ENCODE measurements around the gene CENPM.

CENPM gene

DNA sequence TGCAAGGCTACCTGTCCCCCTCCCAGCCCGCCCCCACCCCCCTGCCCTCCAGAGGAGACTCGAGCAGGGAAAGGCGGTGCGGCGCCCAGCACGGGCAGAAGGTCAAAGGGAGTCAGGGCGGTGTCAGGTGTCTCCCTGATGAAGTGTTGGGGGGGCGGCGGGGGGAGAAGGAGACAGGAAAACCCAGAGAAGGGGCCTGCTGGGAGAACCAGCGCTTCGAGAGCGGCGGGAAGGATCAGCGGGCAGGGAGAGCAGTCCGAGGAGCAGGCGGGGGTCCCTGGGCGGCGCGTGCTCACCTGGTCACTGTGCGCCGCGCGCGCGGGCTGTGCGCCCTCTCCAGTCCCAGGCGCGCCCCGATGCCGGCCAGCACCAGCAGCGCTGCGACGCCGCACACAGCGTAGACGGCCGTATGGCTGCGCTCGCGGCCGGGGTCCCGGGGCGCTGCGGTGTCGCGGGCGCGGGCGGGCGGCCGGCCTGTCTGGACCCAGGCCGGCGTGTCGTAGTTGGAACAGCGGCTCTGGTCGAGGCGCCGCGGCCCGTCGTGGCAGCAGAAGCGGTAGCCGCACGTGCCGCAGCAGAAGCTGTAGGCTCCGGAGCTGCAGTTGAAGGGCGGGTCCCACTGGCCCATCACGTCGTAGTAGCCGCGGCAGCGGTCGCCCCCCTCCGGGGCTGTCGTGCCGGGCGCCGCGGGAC lies 33.0 kb downstream of the CENPM start:
- DNase-seq (ENCODE audit: low read depth): no peak

- no peak for DNase-seq (ENCODE audit: low read depth)
Measured at GRCh38 chr22:41913040-41913719, 33.8 kb downstream of the CENPM start.

DNA sequence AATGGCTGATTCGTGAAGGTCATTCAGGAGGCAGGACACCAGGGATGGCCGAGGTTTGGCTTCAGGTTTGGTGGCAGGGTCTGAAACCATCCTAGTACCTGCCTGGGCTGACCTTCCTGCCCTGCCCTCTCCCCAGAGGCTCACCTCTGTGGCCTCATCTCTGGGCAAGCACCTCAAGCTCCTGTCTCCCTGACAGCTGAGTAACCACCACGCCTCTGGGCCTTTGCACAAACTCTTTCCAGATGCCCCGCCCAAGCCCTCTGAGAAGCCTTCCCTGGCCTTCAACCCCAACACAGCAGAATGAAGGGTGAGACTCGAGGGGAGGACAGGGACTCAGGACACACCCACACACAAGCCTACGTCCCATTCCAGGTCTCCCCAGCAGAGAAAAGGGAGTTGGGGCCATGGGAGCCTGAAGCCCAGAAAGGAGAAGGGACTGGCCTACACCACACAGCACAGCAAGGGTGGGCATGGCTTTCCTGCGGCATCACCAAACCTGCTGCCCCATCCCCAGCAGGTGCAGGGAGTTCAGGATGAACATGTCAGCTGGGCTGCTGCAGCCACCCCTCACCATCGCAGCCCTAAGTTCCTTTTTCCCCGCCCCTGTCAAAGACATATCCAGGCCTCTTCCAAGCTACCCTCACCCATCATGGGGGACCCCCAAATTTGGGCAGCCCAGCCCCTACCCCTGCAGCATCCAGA lies 34.5 kb downstream of the CENPM start:
- DNase-seq (ENCODE audit: low read depth): no peak

- no peak for DNase-seq (ENCODE audit: low read depth)
Measured at GRCh38 chr22:41911001-41911611, 35.8 kb downstream of the CENPM start.

GRCh38 chr22:41910050-41911000 lies 36.6 kb downstream of the CENPM start:
- DNase-seq (ENCODE audit: low read depth): peak; percentile 42

DNA sequence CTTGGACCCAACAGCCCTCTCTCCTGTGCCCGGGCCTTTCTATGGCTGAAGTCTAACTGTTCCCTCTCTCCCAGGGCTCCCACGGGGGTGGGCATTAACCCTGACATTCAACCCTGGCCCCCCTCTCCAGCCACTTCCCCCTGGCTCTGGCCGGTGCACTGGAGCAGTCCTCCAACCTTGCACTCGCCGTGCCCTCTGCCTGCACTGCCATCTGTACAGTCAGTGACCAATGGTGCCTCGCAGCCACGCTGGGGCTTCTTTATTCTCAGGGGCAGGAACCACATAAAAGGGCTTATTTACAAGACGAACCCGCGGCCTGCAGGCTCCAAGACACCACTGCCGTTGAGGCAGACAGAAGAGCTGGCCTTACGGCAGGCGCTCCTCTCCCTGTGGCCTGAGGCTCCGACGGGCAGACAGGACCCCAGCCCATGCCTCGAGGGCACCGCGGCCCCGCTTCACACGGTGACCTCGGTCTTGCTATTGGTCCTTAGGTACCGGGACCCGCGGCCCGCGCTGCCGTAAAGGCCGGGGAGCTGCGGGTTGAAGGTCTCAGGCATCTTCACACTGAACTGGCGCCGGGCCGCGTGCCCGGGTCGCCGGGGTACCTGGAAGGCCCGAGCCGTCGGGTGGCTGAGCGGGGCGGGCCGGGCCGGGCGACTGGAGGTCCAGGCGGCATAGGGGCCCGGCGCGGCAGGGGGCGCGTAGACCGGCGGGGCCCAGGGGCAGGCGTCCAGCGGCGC lies 37.5 kb downstream of the CENPM start:
- DNase-seq (ENCODE audit: low read depth): no peak

DNA sequence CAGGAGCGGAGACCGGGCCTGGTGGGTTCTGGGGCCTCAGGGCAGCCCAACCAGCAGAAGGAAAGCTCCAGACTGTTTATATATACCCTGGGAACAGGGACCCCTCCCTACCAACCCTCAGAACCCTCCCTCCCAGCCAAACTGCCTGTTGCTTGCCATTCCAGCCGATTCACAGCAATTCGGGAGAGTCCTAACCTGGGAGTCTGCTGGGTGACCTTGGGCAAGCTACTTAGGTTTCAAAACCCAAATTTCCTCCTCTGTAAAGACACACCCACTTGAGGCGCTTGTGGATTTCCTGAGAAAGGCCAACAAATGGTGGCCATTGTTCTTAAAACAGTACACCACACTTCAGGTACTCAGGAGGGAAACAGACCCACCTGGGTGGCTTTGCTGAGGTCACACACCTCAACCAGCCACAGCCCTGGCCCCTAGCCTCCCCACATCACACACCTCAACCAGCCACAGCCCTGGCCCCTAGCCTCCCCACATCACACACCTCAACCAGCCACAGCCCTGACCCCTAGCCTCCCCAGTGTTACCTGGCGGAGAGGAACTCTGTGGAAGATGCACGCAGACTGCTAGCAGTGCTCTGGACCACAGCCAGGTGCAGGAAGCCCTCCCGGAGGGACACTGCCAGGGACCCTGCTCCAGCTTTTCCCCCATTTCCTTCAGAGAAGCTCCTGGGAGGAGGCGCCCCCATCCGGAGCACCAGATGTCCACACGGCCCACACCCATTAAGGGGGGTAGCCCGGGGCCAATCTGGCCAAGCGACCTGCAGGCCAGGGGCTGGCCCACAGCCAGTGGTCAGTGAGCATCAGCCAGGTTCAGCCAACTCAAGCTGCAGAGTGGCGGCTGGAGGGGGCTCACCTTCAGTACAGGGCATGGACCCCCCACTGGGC lies 38.3 kb downstream of the CENPM start:
- no peak for DNase-seq (ENCODE audit: low read depth)

- DNase-seq (ENCODE audit: low read depth): peak; percentile 34
Measured at GRCh38 chr22:41907436-41908401, 39.2 kb downstream of the CENPM start.

GRCh38 chr22:41906822-41907221 lies 40.1 kb downstream of the CENPM start:
- no peak for DNase-seq (ENCODE audit: low read depth)

DNA sequence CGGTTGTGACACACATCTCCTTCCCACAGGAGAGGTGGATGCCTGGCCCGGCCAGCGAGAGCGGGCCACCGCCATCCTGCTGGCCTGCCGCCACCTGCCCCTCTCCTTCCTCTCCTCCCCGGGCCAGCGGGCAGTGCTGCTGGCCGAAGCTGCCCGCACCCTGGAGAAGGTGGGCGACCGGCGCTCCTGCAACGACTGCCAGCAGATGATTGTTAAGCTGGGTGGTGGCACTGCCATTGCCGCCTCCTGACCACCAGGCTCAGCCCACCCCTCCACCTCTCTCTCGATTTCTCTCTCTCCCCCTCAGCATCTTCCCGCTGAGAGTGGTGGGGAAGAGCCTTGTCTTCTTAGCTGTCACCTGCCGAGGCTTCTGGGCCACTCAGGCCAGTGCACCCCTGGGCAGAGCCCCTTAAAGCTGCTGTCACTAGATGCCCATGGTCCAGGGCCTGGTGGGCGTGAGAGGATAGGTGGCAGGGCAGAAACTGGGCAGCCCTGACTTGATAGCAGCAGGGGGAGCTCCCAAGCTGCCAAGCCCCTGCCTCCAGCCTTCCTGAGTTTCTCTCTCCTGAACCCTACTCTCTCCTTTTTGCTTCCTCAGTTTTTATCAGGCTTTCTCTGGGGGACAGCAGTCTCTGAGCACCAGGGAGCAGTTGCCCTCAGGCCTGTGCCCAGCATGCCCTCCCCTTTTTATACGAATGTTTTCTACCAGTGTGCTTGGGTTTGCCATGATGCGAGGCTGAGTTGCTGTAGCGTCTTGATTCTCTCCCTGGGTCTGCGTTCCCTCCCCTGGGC lies 41.3 kb downstream of the CENPM start:
- DNase-seq (ENCODE audit: low read depth): no peak

- no peak for DNase-seq (ENCODE audit: low read depth)
Measured at GRCh38 chr22:41904450-41905410, 42.2 kb downstream of the CENPM start.

GRCh38 chr22:41902932-41903421 lies 44.0 kb downstream of the CENPM start:
- DNase-seq (ENCODE audit: low read depth): no peak

DNA sequence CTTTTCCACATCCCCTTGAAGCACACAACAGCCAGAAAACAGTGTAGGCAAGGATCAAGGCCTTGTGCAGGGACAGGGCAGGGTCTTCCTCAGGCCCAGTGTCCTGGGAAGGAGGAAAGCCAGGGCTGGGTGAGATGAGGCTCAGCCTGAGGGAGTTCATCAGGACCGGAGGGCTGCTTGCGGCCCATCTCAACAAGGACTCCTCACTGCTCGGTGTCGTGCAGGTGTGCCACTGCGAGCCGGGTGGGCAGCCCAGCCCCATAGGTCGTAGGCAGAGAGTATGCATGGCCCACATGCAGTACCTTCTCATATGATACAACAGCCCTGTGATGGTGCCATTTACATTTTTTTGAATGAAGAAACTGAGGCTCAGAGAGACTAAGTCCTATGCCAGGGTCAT lies 44.9 kb downstream of the CENPM start:
- DNase-seq (ENCODE audit: low read depth): no peak

- no peak for DNase-seq (ENCODE audit: low read depth)
Measured at GRCh38 chr22:41900652-41901312, 46.2 kb downstream of the CENPM start.

DNA sequence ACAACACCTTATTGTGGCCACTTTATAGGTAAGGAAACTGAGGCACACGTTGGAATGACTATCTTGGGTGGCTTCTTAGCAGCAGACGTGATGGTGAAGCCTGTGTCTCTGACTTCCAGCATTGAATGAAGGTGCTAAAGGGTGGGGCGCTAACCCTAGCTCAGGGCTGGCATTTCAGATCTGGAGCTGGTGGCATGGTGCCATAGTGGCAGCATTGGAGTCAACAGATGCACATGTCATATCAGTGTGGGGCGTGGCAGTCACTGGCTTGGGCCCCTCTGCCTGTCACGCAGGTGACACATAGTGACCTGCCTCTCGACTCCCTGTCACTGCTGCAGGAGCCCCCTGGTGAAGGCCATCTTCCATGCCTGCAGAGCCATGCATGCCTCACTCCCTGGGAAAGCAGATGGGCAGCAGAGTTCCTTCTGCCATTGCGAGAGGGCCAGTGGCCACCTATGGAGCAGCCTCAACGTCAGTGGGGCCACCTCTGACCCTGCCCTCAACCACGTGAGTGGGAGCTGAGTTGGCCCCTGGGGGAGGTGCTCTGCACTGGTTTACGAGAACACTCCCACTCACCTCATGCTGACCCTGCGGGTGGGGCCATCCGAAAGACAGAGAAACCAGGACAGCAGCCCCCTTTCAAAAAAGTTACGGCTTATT lies 46.8 kb downstream of the CENPM start:
- DNase-seq (ENCODE audit: low read depth): no peak
